SK-N-MC (cell line): ENCODE measurements around the gene FBXO31.
A peak's percentile ranks its signal among the peaks of the same experiment; 100 is the strongest.
"Not testable (repeated sequence)": the region's sequence is repeated elsewhere in the genome, so short reads cannot be mapped to it uniquely, and the experiment has no call there.

Source experiments
- DNase-seq: peaks from one replicate; pipeline ENCODE4 v3.0.0-alpha.2; 2011; ENCODE audit warnings: low read depth, low spot score
- H3K27ac ChIP-seq: fragments of 200-600 bp; sonication (generic); 2 replicates; pipeline ENCODE4 v1.5.1; 2016; ENCODE audit warnings: mixed run types
- H3K36me3 ChIP-seq: fragments of 200-600 bp; sonication (generic); 2 replicates; pipeline ENCODE4 v1.6.1; 2017; ENCODE audit warnings: antibody characterized with exemption, low read length, mixed read lengths; ENCODE audit not compliant: insufficient read depth
- H3K4me3 ChIP-seq: fragments of 200-600 bp; sonication (generic); 2 replicates; pipeline ENCODE4 v1.5.1; 2016
- H3K9ac ChIP-seq: fragments of 200-600 bp; sonication (generic); 2 replicates; pipeline ENCODE4 v1.8.0; 2017; ENCODE audit warnings: mixed run types, mixed read lengths; ENCODE audit not compliant: insufficient read length
- H3K9me3 ChIP-seq: fragments of 200-600 bp; sonication (generic); 2 replicates; pipeline ENCODE4 v1.6.1; 2017; ENCODE audit warnings: low read depth, mild to moderate bottlenecking, antibody characterized with exemption, low read length, moderate library complexity, mixed read lengths
- EZH2 ChIP-seq: fragments of 200-600 bp; sonication (generic); IDR thresholded peaks from one replicate; pipeline ENCODE4 v1.6.1; 2017; ENCODE audit warnings: antibody characterized with exemption
- FOXP2 ChIP-seq: optimal IDR thresholded peaks from 2 replicates; pipeline ENCODE3; 2011; ENCODE audit warnings: mild to moderate bottlenecking, moderate library complexity; ENCODE audit not compliant: insufficient read depth; ENCODE audit errors: extremely low read length, control extremely low read depth
- POLR2AphosphoS5 ChIP-seq: IDR thresholded peaks from 2 replicates; pipeline ENCODE4 v1.6.1; 2012; ENCODE audit warnings: mild to moderate bottlenecking, low read depth, low read length, borderline replicate concordance

Gene FBXO31

DNA sequence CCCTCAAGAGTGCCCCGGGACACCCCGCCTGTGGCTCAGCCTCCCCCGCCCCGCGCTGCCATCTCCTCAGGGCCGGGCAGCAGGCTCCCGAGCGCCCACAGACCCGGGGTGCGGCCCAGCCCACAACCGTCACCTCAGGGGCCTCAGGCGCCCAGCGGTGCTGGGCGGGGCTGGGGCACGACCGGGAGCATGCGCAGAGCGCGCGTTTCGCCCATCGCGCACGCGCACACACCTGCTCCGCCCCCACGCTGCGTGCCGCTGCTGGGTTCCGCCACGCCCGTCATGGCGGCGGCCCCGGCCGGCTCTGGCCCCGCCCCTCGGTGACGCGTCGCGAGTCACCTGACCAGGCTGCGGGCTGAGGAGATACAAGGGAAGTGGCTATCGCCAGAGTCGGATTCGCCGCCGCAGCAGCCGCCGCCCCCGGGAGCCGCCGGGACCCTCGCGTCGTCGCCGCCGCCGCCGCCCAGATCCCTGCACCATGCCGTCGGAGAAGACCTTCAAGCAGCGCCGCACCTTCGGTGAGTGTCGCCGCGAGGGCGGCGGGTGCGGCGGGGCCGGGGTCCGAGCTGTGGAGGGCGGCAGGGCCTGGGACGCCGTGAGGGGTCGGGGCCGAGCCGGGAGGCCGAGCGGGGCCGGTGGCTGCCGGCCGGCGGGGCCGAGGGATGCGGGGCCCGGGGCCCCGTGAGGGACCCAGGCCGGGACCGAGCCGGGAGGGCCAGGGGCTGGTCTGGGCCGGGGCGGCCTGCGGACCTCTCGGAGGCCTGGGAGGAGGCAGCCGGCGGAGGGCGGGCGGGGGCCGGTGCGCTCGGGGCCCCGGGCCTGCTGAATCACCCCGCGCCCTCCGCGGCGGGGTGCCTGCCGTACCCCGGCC, 8.6 kb upstream of the FBXO31 start, which contains the start of gene MAP1LC3B:
TSS of gene MAP1LC3B (plus strand) at position 387 of the 871 bp plus-strand sequence. CDS start at position 479, 92 bp downstream.
- Histone ChIP-seq H3K4me3 (peak within 1 kb of the TSS; percentile 77), H3K9me3 (no peaks in the 10 kb centered on the region), H3K9ac (peak within 1 kb of the TSS; percentile 70), H3K27ac (no peak within 1 kb of the TSS), H3K36me3 (no peaks in the 10 kb centered on the region)
- peak; percentile 76 for TF ChIP-seq POLR2AphosphoS5
- TF ChIP-seq FOXP2: peak; percentile 39
- no peak for TF ChIP-seq EZH2
- no peak for DNase-seq

DNA sequence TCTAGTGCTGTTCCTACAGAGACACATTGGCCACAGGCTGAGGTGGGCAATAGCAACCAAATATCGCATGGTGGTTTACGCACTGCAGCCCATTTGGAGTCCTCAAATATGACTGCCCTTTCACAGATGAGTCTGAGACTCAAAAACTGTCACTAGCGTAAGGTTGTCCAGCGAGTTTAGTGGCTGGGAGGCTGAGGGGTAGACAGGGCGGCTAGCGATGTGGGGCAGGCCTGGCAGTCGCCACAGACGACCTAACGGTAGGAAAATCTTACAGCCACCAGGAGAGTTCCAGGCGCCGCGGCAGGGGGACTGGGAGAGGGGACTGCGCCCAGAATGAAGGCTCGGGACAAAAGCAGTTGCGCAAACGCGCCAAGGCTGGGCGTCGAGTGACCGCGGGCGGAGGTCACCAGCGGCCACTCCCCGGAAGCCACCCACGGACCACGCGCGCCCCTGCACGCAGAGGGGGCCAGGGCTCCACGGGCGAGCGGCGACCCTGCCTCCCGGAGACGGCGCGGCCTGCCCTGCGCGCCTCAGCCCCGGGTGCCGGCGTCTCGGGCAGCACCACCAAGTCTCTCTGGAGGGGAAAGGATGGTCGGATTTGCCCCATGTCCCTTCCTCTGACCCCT, 7.9 kb upstream of the FBXO31 start:
- Histone ChIP-seq H3K4me3 (peak overlapping the region; percentile 72), H3K9ac (peak overlapping the region; percentile 70), H3K27ac (no peak overlapping the region), H3K9me3 (no peaks in the 10 kb centered on the region), H3K36me3 (no peaks in the 10 kb centered on the region)
- DNase-seq: no peak
- no peak for TF ChIP-seq EZH2
- TF ChIP-seq POLR2AphosphoS5: no peak
- no peak for TF ChIP-seq FOXP2

DNA sequence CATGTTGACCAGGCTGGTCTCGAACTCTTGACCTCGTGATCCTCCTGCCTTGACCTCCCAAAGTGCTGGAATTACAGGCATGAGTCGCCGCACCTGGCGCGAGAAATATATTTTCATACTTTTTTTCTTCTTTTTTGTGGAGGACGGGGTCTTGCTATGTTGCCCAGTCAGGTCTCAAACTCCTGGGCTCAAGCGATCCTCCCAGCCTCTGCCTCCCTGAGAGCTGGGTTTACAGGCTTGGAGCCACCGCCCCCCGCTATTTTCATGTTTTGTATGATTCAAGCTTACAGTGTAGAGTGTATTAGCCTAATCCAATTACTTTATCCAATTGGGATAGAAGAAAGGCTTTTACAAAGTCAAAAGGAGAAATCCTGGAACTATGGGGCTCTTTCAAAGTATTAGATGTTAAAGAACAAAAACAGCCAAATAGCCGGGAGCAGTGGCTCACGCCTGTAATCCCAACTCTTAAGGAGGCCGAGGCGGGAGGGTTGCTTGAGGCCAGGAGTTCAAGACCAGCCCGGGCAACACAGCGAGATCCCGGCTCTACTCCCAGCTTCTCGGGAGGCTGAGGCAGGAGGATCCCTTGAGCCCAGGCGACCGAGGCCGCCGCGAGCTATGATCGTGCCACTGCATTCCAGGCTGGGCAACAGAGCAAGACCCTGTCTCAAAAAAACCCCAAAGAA, 7.2 kb upstream of the FBXO31 start:
- no peak for DNase-seq
- H3K36me3 ChIP-seq: no peaks in the 10 kb centered on the region
- TF ChIP-seq FOXP2 (no peak), EZH2 (no peak), POLR2AphosphoS5 (no peak)
- no peak overlapping the region for H3K4me3 ChIP-seq
- H3K9me3 ChIP-seq: no peaks in the 10 kb centered on the region
- no peak overlapping the region for H3K27ac ChIP-seq
- H3K9ac ChIP-seq: no peak overlapping the region

DNA sequence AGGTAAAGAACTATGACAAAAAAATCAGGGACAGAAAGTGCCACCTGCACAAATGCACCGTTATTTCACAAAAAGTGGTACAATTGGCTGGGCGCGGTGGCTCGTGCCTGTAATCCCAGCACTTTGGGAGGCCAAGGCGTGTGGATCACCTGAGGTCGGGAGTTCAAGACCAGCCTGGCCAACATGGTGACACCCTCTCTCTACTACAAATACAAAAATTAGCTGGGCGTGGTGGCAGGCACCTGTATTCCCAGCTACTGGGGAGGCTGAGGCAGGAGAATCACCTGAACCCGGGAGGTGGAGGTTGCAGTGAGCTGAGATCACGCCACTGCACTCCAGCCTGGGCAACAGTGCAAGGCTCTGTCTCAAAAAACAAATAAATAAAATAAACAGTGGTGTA, 6.3 kb upstream of the FBXO31 start:
- H3K9me3 ChIP-seq, H3K27ac ChIP-seq, DNase-seq, H3K36me3 ChIP-seq, H3K9ac ChIP-seq, H3K4me3 ChIP-seq: not testable (repeated sequence)

DNA sequence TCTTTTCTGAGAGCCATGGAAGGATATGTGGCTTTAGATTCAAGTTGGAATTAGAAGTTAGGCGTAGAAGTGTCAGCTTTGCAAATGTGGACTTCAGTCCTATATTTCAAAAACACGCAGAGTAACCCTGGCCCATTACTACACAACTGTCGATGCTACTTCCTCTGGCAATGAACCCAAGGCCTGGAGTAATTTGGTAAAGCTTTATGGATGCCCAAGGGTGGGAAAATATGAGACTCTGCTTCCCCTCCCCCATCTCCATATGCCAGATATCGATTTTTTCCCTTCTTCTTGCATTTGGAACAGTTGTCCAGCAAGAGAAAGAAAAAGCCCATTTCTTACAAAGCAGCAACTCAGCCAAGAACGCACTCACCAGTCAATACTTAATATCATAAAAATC, 5.7 kb upstream of the FBXO31 start:
- DNase-seq: no peak
- Histone ChIP-seq H3K4me3 (no peak overlapping the region), H3K9me3 (no peaks in the 10 kb centered on the region), H3K27ac (peak overlapping the region; percentile 50; the same call in 1 of the 2 replicates), H3K36me3 (no peaks in the 10 kb centered on the region), H3K9ac (no peak overlapping the region)
- TF ChIP-seq EZH2: no peak
- no peak for TF ChIP-seq FOXP2
- TF ChIP-seq POLR2AphosphoS5: no peak

DNA sequence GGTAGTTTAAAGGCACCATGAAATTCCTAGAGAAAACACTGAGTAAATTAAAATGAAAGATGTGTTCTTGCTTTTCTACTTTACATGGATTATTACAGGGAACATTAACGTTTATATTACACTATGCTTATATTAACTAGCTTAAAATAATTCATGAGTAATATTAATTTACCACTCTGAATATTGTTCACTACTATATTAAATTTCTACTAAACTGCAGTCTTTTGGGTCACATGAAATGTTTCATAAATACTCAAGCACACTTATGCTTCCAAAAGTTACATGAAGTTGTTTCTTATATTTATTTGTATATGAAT, 5.2 kb upstream of the FBXO31 start:
- Histone ChIP-seq H3K36me3 (no peaks in the 10 kb centered on the region), H3K4me3 (peak overlapping the region; percentile 64), H3K9me3 (no peaks in the 10 kb centered on the region), H3K27ac (peak overlapping the region; percentile 83), H3K9ac (peak overlapping the region; percentile 59)
- no peak for TF ChIP-seq POLR2AphosphoS5
- TF ChIP-seq FOXP2: no peak
- TF ChIP-seq EZH2: no peak
- no peak for DNase-seq

DNA sequence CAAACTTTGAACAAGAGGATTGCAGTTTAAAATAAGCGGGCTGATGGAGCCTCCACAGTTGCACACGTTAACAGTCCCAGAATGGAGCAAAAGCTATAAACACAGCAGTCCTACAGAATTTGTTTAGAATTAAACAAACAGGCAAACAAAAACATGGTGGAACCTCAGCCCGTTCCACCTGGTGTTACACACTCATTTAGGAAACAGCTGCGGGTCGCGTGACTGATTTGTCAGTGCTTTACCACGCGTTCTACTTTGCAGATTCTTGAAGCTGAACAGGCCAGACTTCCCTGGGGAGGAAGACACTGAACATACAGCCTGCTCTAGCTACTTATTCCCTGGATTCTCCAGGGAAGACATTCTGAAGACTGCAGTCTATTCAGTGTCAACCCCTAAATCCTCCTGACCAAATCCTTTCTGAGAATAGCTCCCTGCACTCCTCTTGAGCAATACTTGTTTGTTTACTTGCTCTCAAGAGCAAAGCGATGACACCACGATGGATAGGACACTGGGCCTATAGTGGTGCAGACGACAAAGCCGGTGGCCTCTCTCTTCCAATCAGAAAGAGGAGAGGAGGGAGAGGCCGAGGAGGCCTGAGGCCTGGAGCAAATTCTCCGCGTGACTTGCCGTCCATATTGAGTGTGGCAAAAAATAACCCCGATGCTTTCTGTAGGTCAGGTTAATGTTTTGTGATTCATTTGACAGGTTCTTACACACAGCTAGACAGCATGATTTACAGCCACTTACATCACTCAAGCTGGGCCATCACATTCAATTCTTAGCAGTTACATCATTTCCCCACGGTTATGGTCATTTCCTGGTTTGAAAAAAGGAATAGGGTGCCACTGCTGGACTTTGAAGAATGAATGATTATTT, 4.6 kb upstream of the FBXO31 start:
- Histone ChIP-seq H3K9ac (peak overlapping the region; percentile 59), H3K27ac (peak overlapping the region; percentile 83), H3K4me3 (peak overlapping the region; percentile 64), H3K36me3 (no peaks in the 10 kb centered on the region), H3K9me3 (no peaks in the 10 kb centered on the region)
- DNase-seq: no peak
- TF ChIP-seq FOXP2: peak; percentile 94
- TF ChIP-seq EZH2: no peak
- 0 out of 2 replicates have a peak, but pooled peaks have one; percentile 22 for TF ChIP-seq POLR2AphosphoS5

DNA sequence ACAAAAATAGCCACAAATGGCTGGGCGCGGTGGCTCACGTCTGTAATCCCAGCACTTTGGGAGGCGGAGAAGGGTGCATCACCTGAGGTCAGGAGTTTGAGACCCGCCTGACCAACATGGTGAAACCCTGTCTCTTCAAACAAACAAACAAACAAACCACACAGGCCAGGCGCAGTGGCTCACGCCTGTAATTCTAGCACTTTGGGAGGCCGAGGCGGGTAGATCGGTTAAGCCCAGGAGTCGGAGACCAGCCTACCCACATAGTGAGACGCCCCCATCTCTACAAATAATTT, 1.2 kb upstream of the FBXO31 start:
- H3K9ac ChIP-seq, H3K9me3 ChIP-seq, H3K36me3 ChIP-seq, DNase-seq, H3K27ac ChIP-seq: not testable (repeated sequence)
- H3K4me3 ChIP-seq: peak overlapping the region; percentile 84; the same call in 1 of the 2 replicates
